Ramos (cell line): ENCODE results near the gene FRMPD1.
"Not testable (repeated sequence)": the region's sequence is repeated elsewhere in the genome, so short reads cannot be mapped to it uniquely, and the experiment has no call there.

ENCODE experiments used
- in situ Hi-C: fragments of 300-500 bp; cut with MboI; formaldehyde crosslinking; loops from one replicate; pipeline ENCODE4 v1.14.3; 2022; ENCODE audit warnings: low sequenced_read_pairs; ENCODE audit not compliant: unreplicated experiment

The FRMPD1 gene, protein sequence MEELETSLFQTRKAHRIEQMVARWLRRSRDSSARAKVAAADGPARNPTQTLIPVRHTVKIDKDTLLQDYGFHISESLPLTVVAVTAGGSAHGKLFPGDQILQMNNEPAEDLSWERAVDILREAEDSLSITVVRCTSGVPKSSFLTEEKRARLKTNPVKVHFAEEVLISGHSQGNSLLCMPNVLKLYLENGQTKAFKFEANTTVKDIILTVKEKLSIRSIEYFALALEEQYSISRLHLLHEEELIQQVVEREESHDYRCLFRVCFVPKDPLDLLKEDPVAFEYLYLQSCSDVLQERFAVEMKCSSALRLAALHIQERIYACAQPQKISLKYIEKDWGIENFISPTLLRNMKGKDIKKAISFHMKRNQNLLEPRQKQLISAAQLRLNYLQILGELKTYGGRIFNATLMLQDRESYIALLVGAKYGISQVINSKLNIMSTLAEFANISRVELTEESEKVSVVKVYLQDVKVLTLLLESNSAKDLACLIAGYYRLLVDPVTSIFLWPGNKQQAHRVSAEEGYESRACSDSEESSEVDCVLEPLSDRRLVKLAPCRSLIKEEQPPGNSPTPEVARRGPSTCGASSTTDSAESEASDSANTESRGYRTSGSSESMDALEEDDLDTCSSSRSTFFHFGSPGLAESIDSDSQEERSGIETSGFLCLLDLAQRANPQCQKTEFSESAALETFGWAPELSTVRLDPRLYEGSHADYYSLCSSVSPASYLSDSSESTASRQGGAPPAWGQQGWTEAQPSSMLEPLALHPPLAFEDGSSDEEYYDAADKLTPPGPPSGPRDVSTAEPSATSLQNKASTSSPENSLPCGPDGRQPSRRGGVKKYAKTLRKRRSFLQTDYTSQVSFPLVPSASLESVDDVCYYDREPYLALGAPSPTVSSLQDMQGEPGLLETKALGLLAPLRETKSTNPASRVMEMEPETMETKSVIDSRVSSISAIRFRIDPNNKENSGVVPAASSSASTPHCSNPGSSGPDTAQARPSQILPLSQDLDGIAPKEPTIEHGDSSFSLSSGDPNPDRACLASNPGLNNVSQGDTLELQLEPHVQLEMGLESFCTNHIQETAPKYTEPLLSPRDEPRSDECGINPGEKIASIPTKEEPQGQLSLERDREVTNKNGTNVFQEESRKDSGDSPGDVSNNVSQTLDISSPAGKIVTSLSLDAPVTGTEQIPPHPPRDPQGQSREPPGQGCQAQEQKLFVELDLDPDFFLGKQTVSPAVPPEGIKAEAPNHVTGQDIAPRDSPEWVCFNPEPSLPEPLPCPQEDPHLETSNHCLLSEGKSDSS (N-terminal part only)

DNA sequence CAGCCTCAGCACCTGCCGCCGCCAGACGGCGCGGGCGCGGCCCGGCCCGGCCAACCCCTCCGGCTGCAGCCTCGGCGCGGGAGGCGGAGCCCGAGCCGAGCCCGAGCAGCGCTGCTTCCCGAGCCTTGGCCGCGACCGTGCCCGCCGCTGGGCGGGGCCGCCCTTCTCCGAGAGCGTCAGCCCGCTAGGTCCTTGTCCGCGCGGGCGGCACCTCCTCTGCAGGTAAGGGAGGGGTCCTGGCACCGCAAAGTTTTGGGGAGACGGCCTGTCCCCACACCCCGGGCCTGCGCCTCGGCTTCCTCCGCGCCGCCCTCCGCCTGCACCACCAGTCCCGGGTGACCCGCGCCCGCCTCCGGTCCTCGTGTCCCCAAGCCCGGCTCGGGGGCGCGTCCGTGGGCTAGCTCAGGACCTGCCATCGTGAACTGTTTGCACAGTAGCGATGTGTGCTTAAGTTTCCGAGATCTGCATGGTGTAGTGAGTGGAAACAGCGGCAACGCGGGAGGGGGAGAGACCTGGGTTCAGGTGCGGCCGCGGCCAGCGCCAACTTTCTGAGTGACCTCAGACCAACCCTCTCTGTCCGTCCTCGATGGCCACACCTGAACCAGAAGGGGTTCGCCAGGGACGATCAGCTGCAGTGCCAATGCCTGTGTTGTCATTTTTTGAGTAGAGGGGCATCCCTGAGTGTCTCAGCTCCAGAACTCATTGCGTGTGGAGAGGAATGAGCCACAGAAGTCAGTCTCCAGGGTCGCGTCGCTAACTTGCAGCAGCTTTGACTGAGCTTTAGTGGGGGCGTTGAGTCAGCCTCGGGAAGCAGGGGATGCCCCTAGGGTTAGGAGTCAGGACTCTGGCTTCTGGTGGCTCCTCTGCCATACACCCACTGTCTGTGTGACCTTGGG is at the start of gene FRMPD1:
FRMPD1 (plus strand) TSS at position 82 of the 896 bp plus-strand sequence. CDS start 41,688 bp downstream, outside the sequence.
- in situ Hi-C loops = no loop called here

DNA sequence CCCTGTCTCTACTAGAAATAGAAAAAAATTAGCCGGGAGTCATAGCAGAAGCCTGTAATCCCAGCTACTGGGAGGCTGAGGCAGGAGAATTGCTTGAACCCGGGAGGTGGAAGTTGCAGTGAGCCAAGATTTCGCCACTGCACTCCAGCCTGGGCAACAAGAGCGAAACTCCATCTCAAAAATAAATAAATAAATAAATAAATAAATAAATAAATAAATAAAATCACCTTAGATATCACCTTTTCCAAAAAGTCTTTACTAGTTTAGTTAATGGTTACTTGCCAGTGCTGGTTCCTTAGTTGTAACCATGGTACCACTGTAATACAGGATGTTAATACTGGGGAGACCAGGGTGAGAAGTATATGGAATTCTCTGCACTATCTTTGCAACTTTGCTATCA is 48.7 kb upstream of the FRMPD1 start:
- in situ Hi-C loops = not testable (repeated sequence)

DNA sequence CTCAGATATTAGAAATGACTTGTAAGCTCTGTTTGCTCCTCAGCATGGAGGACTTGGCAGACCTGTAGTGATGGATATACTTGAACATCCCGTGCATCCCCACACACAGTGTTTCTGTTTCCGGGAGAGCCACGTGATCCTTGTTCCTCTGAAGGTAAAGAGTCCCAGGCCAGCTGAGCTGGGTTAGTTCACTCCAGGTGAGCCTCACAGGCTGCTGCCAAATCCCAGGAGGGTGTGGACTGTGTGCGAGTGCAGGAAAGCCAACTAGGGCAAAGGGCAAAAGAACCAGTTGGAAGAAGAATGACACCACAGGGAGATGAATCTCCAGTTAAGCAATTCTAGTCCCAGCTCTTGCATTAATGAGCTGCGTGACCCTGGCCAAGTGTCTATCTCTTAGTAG is 47.9 kb upstream of the FRMPD1 start:
- in situ Hi-C loops = no loop called here

DNA sequence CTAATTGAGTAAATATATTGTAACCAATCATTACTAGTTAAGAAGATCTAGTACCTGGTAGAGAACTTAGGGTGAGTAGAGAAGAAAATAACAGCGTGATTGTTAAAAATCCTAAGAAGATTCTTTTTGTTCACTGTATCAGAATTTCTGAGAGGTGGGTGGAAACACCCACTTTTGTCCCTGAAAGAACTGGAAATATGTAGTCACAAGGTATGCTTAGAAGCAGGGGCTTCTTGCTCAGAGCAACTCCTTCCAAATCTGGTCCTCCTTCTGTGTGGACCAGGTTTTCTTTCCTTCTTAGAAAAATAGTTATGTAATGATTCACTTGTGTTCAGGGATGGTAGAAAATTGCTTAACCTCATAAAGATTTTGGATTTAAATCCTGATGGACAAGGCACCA is 46.5 kb upstream of the FRMPD1 start:
- in situ Hi-C loops = no loop called here

DNA sequence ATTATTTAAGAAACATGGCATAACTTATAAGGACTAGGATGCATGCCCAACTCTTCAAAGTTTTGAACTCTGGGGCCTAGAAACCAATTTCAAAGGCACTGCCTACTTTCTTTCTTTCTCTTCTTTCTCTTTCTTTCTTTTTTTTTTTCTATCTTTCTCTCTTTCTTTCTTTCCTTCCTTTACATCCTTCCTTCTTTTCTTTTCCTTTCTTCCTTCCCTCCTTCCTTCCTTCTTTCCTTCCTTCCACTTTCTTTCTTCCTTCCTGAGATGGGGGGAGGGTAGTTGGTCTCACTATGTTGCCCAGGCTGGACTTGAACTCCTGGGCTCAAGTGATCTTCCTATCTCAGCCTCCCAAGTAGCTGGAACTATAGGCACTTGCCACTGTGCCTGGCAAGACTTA is 42.5 kb upstream of the FRMPD1 start:
- in situ Hi-C loops = no loop called here

DNA sequence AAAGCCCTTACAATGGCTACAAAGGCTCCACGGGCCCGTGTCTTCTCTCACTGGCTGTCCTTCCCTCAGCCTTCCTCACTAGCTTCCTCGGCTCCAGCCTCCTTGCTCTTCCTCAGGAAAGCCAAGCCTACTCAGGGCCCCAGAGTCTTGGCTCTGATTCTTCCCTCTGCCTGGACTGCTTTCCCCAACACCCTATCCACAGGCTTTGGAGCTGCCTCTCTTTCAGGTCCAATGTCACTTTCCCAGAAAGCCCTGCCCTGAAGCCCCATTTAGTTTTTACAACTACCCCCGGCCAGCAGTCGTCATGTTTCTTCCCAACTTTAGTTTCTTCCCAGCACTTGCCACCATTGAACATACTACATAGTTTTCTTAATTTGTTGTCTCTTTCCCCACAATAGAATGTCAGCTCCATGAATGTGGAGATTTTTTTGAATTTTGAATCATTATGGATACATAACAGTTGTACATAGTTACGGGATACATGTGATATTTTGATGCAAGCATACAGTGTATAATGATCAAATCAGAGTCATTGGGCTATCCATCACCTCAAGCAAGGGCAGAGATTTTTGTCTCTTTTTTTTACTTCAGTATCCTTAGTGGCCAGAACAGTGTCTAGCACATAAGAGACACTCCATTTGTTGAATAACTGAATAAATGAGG is 40.9 kb upstream of the FRMPD1 start:
- in situ Hi-C loops = no loop called here

DNA sequence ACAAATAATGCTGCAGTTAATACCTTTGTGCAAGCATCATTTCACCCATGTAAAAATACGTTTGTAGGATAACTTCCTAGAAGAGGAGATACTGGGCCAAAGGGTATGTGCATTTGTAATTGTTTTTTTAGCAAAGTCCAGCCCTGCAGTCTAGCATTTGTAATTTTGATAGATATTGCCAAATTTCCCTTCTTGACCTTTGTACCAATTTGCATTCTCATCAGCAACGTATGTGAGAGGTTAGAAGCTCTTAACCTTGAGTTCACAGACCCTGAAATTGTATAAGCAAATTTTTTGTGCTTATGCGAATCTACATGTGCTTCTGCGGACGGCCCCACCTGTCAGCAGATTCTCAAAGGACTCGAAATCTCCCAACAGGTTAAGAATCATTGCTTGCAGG is 39.7 kb upstream of the FRMPD1 start:
- in situ Hi-C loops = no loop called here

DNA sequence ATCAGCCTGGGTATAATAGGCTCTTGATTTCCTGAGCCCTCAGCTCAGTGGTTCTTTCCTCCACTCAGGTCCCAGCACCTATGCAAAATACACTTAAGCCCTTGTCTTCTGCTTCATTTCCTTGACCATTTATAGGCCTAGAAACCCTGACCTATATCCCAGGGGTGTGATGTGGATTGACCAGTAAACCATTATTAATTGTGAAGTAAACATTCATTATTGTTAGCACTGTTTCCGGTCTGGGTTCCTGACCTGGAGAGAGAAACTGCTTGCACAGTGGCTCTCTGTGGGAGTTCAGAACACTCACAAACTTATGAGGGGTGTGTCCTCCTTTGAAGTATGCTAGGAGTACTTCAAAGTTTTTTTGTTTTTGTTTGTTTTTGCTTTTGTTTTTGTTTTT is 38.8 kb upstream of the FRMPD1 start:
- in situ Hi-C loops = no loop called here

DNA sequence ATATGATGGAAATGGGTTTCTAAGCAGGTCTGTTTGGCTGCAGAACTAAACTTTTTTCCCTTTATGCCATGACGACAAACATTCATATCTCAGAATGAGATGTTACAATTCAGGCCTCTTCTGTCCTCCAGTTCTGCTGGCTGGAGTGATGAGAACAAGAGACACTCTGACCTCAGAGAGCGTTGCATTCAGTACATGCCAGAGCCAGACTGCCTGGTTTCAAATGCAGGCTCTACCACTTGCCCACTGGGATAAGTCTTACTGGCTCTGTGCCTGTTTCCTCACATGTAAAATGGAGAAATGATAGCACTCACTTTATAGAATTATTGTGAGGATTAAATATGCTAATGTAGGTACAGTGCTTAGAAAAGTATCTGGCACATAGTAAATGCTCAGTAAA is 33.6 kb upstream of the FRMPD1 start:
- in situ Hi-C loops = no loop called here

DNA sequence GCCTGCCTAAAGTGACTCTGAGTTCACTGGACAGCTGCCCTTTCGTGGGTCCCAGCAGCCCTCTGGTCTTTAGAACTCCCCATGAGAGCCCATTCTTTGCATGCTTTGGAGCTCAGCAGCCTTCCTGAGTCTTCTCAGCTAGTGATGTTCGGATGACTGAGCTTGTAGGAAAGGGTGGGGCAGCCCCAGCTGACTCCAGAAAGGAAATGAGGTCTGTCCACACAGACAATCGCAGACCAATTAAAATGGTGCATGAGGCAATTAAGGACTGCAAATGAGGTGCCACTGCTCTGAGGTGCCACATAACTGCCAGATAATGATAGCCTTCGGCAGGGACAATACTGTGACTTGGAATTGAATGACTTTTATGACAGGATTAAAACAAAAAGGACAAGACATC is 32.9 kb upstream of the FRMPD1 start:
- in situ Hi-C loops = no loop called here

DNA sequence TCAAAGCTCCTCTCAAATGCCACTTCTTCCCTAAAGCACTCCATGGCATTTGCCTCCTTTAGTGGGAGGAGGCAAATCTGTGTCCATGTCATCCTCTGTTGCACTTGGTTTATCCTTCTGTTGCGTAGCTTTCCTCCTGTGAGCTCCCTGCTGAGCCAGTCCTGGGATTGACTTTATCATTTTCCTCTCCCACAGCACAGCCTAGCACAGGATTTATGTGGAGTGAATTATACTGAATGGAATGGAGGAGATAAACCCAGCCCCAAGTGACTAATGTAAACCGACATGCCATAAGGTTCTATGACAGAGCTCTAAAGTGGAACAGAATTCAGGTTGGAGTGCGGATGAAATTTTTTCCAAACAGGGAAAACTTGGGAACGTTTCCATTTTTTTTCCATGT is 31.9 kb upstream of the FRMPD1 start:
- in situ Hi-C loops = no loop called here

DNA sequence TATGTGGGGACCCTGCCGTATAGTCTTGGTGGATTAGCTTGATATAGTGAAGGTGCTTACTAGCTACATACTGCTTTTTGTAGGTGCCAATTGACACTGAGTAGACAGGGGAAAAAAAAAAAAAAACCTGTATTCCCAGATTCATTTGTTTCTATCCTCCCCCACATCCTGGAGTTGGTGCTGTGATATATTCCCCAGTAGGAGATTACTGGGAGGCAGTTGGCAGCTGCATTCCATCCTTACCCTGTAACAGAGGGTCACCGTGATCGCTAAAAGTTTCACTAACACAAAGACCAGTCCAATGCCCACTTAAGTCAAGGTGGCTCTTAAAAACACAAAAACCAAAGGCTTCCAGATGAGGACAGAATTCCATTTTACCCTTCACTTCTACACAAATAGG is 30.9 kb upstream of the FRMPD1 start:
- in situ Hi-C loops = no loop called here

DNA sequence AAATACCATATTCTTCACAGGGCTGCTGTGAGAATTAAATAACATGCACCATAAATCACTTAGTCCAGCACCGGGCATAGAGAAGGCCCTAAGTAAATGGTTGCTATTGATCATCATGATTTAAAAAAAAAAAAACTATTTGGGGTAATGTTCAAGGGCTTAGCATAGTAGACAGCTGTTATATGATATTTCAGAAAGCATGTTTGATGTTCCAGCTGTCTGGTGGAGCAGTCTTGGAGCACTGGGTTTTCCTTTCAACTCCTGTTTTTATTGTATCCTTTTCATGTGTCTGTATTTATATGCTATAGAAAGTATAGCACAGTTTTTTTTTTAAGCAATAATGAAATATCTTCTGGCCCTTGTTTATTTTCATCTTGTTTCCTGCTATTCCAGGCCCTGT is 30.4 kb upstream of the FRMPD1 start:
- in situ Hi-C loops = no loop called here

DNA sequence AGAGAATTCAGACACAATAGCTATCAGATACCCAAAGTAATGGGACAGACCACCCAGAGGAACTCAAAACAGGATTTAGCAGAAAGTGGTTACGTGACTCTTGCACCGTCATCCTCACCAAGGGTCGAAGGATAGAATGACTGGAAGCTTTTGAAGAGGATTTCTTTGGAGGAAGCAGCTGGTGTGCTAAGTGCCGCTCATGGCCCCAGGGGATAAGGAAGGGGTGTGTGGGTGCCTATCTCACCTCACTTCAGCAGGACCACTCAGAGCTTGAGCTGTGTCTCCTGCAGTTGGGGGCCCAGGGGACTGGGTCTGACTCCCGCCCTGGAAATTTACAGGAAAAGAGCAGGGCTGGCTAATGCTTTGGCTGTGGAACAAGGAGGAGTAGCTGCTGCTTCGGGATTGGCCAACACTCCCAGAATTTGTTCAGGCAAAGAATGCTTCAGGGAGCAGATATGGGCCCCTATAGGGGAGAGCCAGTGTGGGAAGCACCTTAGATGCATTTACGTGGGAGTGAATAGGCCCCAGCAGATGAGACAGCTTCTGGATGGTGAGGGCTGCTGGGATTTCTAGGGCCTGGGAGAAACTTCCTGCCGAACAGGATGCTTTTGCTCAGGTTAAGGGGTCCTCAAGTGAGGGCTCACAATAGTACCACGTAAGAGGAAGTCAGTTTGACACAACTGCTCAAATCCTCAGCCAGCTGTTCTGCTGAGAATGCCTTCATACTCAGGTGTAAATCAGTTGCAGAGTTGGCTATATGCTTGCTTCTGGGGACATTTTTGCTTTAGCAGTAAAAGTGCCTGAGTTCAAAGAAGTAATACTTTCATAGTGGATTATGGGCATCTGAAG is 29.3 kb upstream of the FRMPD1 start:
- in situ Hi-C loops = no loop called here

DNA sequence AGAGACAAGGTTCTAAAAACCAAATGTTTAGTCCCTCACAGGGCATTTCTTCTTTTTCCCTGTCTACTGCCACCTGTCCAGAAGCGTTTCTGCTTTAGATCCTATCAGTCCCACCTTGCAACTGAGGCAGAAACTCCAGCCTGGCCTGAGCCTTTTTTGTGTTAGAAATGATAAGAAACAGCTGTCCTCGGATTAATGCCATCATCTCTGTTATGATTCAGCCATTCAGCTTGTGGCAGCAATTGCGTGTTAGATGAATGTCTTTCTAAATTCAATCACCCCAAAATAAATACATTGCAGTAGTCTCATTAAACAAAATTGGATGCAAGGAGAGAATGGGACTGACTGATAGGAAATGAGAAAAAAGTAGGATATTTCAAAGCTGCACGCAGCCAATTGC is 28.3 kb upstream of the FRMPD1 start:
- in situ Hi-C loops = no loop called here

DNA sequence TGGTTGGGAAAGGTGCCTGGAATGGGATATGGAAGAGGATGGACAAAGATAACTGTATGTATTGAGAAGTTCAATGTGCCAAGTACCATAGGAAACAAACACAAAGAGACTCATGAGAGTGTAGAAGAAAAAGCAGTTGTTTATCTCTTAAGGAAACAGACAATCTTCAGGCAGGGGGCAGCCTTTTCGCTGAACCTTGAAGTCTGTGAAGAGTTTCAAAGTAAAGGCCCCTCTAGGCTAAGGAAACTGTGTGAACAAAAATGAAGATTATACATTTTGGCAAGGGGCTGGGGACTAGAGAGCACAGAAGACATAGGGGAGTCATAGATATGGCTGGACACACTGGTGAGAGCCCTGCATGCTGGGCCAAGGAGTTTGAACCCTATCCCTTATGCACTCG is 27.5 kb upstream of the FRMPD1 start:
- in situ Hi-C loops = no loop called here

DNA sequence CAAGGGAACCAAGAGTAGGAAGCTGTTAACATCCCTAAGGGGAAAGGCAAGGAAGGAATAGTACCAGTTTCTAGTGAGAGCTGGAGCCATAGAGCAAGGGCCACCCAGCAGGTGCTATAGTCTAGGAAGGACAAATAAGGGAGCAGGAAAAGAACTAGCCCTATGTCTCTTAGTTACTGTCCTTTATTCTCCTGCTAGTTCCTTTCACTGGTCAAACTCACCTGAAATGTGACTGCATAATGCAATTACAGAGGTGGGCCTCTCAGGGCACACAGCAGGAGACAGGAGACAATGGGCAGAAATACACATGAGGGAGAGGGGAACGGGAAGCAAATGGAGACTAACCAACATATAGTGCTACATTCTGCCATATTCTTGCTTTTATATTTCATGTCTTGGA is 26.7 kb upstream of the FRMPD1 start:
- in situ Hi-C loops = no loop called here

DNA sequence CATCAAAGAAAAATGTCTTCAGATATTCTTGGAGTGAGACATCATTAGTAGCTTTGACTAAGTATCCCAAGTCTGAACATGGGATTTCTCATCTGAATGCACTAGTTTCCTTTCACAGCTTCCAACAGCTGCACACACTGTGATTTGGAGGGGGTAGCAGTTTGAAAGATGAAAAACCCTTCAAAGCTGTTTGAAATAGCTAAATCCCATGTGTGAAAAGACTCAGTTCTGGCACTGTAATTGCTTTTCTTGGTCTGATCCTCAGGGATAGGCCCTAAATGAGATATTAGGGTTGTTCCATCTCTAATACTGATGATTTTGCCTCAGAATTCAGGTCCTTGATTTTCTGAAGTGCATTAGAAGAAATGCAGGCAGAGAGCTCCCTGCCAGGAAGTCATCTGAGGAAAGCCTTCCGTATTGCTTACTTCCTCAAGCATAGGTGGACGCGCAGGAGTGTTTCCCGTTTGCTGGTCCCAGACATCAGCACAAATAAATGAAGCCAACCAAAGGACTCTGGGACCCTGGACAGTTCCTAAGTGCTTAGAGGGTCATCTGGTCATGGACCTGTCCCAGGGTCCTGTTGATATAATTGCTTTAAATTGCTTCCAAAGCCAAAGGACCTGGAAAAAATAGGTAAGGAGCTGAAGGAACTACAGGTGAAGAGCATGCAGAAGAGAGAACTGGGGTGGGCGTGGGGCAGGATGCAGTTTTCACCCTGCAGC is 25.6 kb upstream of the FRMPD1 start:
- in situ Hi-C loops = no loop called here
